Esophagus squamous epithelium (tissue), 5 donors: ENCODE measurements around the gene LIN7C. TPM values are rescaled to one million over a fixed set of nuclear protein-coding genes. Genes with fewer than 3 reads are reported as not detected.

Experiments
- DNase-seq: peaks from one replicate; lab custom pipeline; 2025; lab: John Stamatoyannopoulos, UW
- H3K27ac ChIP-seq, 4 donors: fragments of 200-600 bp; sonication (generic); one replicate each; pipeline ENCODE4 v1.5.1; 2016 to 2019; ENCODE audit warnings: mild to moderate bottlenecking in 1 of 4
- H3K27me3 ChIP-seq, 4 donors: fragments of 200-600 bp; sonication (generic); 1 replicate in 3 of 4; 2 replicates in 1 of 4; pipeline versions ENCODE4 v1.5.1 to v1.6.0; 2017 to 2021; ENCODE audit warnings: antibody characterized with exemption in 1 of 4
- H3K36me3 ChIP-seq, 3 donors: fragments of 200-600 bp; sonication (generic); one replicate each; pipeline ENCODE4 v1.5.1; 2016 to 2019
- H3K4me1 ChIP-seq, 3 donors: fragments of 200-600 bp; sonication (generic); one replicate each; pipeline ENCODE4 v1.5.1; 2017 to 2019
- H3K4me3 ChIP-seq, 4 donors: fragments of 200-600 bp; sonication (generic); 1 replicate in 3 of 4; 2 replicates in 1 of 4; pipeline ENCODE4 v1.5.1; 2016 to 2019; ENCODE audit warnings: mild to moderate bottlenecking in 2 of 4, moderate library complexity in 1 of 4
- H3K9me3 ChIP-seq, 3 donors: fragments of 200-600 bp; sonication (generic); one replicate each; pipeline ENCODE4 v1.5.1; 2016 to 2019
- CTCF ChIP-seq, 6 experiments: fragments of 450-650 bp in 4 of 6; fragments of 200-600 bp in 2 of 6; sonication (generic) in 2 of 6; IDR thresholded peaks; one replicate each; pipeline ENCODE4 v1.5.1; 2016 to 2019; ENCODE audit warnings: antibody characterized with exemption in 6 of 6, mild to moderate bottlenecking in 4 of 6, moderate library complexity in 4 of 6
- POLR2A ChIP-seq, 4 donors: fragments of 450-650 bp; IDR thresholded peaks; one replicate each; pipeline ENCODE4 v1.6.1; 2017; ENCODE audit warnings: antibody characterized with exemption in 4 of 4, mild to moderate bottlenecking in 4 of 4, moderate library complexity in 3 of 4
- WGBS, 2 donors: methylation state at CpG; one replicate each; pipeline ENCODE4 v1.1.5; 2018; 5-methylcytosine and 5-hydroxymethylcytosine counted together
- intact Hi-C: fragments of 100-400 bp; cut with DNase I; formaldehyde crosslinking; loops from one replicate; pipeline ENCODE4 v1.15.0; 2022
- total RNA-seq, 4 donors: library from RNA; depleted of rRNA; stranded (reverse); fragments of >200 nt; gene quantifications; one replicate each; pipeline ENCODE4 v1.1.0, GENCODE V29; 2016
- donor health status: DM: yes; HTN: yes; CAD: no.

LIN7C gene
- total RNA-seq, 4 donors from 2014 or later = 30.4 to 50.3 (median 47.3) TPM

GRCh38 chr11:27545946-27546345, 39.4 kb upstream of the LIN7C start:
- TF ChIP-seq CTCF (IDR thresholded peaks at IDR 0.05) (no peak), POLR2A (IDR thresholded peaks at IDR 0.05) (no peak)
- intact Hi-C loops = no loop called here
- Histone ChIP-seq H3K27me3 (no peaks in the 10 kb centered on the region), H3K9me3 (no peaks in the 10 kb centered on the region), H3K27ac (no peak overlapping the region), H3K4me3 (no peak overlapping the region), H3K36me3 (peaks cover 0 to 5% (median 0%) of the 10 kb centered on the region in 3 donors), H3K4me1 (no peaks in the 10 kb centered on the region)
- DNase-seq = no peak

- no peak overlapping the region for H3K4me3 ChIP-seq
- H3K36me3 ChIP-seq = peaks cover 0 to 5% (median 0%) of the 10 kb centered on the region in 3 donors
- 83 to 89% methylated on average over 3 of the region's 3 CpGs for WGBS, 2 donors
- H3K9me3 ChIP-seq = no peaks in the 10 kb centered on the region
- DNase-seq = no peak
- no peak for TF ChIP-seq CTCF (IDR thresholded peaks at IDR 0.05)
- no peak for TF ChIP-seq POLR2A (IDR thresholded peaks at IDR 0.05)
- H3K27me3 ChIP-seq = no peaks in the 10 kb centered on the region
- no peak overlapping the region for H3K27ac ChIP-seq
- H3K4me1 ChIP-seq = no peaks in the 10 kb centered on the region
- intact Hi-C loops = no loop called here
Observed at GRCh38 chr11:27545035-27545434, 38.5 kb upstream of the LIN7C start.

GRCh38 chr11:27541790-27542189, 35.2 kb upstream of the LIN7C start:
- no peak for DNase-seq
- H3K27ac ChIP-seq = no peak overlapping the region
- H3K9me3 ChIP-seq = no peaks in the 10 kb centered on the region
- TF ChIP-seq CTCF (IDR thresholded peaks at IDR 0.05) (no peak), POLR2A (IDR thresholded peaks at IDR 0.05) (no peak)
- H3K4me1 ChIP-seq = no peaks in the 10 kb centered on the region
- no peaks in the 10 kb centered on the region for H3K27me3 ChIP-seq
- intact Hi-C loops = no loop called here
- 70 to 84% methylated on average over 2 of the region's 2 CpGs for WGBS, 2 donors
- H3K4me3 ChIP-seq = no peak overlapping the region
- peaks cover 0 to 5% (median 0%) of the 10 kb centered on the region in 3 donors for H3K36me3 ChIP-seq

GRCh38 chr11:27540051-27540450, 33.5 kb upstream of the LIN7C start:
- H3K27ac ChIP-seq = no peak overlapping the region
- H3K36me3 ChIP-seq = peaks cover 0 to 5% (median 0%) of the 10 kb centered on the region in 3 donors
- H3K4me3 ChIP-seq = no peak overlapping the region
- no peak for TF ChIP-seq CTCF (IDR thresholded peaks at IDR 0.05)
- H3K27me3 ChIP-seq = no peaks in the 10 kb centered on the region
- intact Hi-C loops = no loop called here
- no peaks in the 10 kb centered on the region for H3K4me1 ChIP-seq
- DNase-seq = no peak
- no peaks in the 10 kb centered on the region for H3K9me3 ChIP-seq

- WGBS, 2 donors = 94 to 100% methylated on average over 2 of the region's 2 CpGs
- Histone ChIP-seq H3K27ac (no peak overlapping the region), H3K27me3 (no peaks in the 10 kb centered on the region), H3K4me3 (no peak overlapping the region), H3K36me3 (no peaks in the 10 kb centered on the region), H3K9me3 (no peaks in the 10 kb centered on the region), H3K4me1 (no peaks in the 10 kb centered on the region)
- no peak for DNase-seq
- TF ChIP-seq CTCF (IDR thresholded peaks at IDR 0.05) (no peak), POLR2A (IDR thresholded peaks at IDR 0.05) (no peak)
- intact Hi-C loops = no loop called here
Observed at GRCh38 chr11:27535103-27535502, 28.5 kb upstream of the LIN7C start.
